Stomach smooth muscle (tissue), 2 donors: ENCODE data around the gene CTNNA3.

ENCODE experiments used
- H3K27ac ChIP-seq: one replicate; pipeline ENCODE4 v1.7.0; 2013; ENCODE audit warnings: mild to moderate bottlenecking, low read length, inconsistent platforms
- H3K27me3 ChIP-seq, 2 donors: one replicate each; pipeline ENCODE4 v1.7.0; 2013; ENCODE audit warnings: low read length in 2 of 2; ENCODE audit not compliant: insufficient read depth in 2 of 2, control insufficient read depth in 1 of 2
- H3K36me3 ChIP-seq, 2 donors: one replicate each; pipeline ENCODE4 v1.7.0; 2013; ENCODE audit warnings: low read length in 2 of 2; ENCODE audit not compliant: control insufficient read depth in 2 of 2, insufficient read depth in 2 of 2
- H3K4me1 ChIP-seq: one replicate; pipeline ENCODE4 v1.7.0; 2013; ENCODE audit warnings: low read length; ENCODE audit not compliant: control insufficient read depth, insufficient read depth
- H3K4me3 ChIP-seq, 2 donors: one replicate each; pipeline ENCODE4 v1.7.0; 2013; ENCODE audit warnings: low read length in 2 of 2
- H3K9ac ChIP-seq, 2 donors: one replicate each; pipeline ENCODE4 v1.7.0; 2013; ENCODE audit warnings: low read length in 2 of 2, mild to moderate bottlenecking in 1 of 2
- H3K9me3 ChIP-seq, 2 donors: one replicate each; pipeline ENCODE4 v1.7.0; 2013; ENCODE audit warnings: low read length in 2 of 2; ENCODE audit not compliant: control insufficient read depth in 2 of 2
- donor health status: healthy.
- donor health status: Pancreatic carcinoma.

Gene CTNNA3

GRCh38 chr10:67296926-67297325 lies 399.1 kb downstream of the CTNNA3 start:
- no peaks in the 10 kb centered on the region for H3K9me3 ChIP-seq
- H3K36me3 ChIP-seq = no peaks in the 10 kb centered on the region
- H3K9ac ChIP-seq = no peak overlapping the region
- no peaks in the 10 kb centered on the region for H3K4me1 ChIP-seq
- H3K4me3 ChIP-seq = no peak overlapping the region
- H3K27me3 ChIP-seq = no peaks in the 10 kb centered on the region
- H3K27ac ChIP-seq = no peak overlapping the region

DNA sequence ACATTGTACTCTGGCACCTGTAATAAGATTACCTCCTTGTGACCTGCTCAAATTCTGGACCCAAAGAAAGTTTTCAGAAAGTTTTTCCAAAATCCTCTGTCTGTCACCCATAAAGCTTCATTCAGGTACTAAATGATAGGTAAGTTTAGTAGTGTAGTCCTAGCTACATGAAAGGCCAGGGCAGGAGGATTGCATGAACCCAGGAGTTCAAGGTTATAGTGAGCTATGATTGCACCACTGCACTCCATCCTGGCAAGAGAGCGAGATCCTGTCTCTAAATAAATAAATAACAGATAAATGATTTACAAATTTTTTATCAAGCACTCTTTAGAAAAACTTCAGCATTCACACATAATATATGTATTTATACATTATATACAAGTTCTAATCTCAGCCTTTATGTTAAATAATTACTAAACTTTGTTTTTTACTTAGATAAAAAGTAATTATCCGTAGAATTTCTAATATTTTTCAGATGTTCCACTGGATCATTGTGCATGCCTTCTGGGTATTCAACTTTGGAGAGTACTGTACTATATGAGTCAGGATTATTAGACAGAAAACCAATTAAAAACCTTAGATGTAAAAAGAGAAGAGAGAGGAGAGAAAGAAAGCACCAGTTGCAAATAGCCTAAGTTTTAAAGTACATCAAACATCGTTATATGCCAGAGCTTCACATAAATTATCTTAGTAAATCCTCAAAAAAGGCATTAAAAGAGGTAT lies 407.1 kb downstream of the CTNNA3 start:
- H3K9ac ChIP-seq = no peak overlapping the region
- H3K4me1 ChIP-seq = no peaks in the 10 kb centered on the region
- no peaks in the 10 kb centered on the region for H3K27me3 ChIP-seq
- H3K27ac ChIP-seq = no peak overlapping the region
- no peak overlapping the region for H3K4me3 ChIP-seq
- no peaks in the 10 kb centered on the region for H3K9me3 ChIP-seq
- H3K36me3 ChIP-seq = no peaks in the 10 kb centered on the region

GRCh38 chr10:67284589-67284988 lies 411.4 kb downstream of the CTNNA3 start:
- Histone ChIP-seq H3K9ac (no peak overlapping the region), H3K9me3 (no peaks in the 10 kb centered on the region), H3K4me3 (no peak overlapping the region)

DNA sequence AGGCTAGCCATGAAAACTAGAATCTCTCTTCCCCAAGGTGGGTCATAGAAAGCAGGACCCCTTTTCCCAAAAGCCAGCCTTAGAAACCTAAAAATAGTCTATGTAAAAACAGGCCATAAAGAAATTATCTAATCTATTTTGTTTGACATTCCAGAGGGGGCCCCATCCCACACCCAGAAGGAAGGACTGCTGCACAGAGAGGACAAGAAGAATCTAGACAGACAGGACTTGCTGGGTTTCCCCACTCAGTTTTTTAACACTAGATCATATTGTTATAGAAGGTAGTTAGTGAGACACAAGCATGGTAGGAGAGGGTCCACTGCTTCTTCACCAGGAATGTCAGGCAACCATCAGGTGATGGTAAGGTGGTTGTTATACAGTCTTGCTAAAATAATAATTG lies 413.1 kb downstream of the CTNNA3 start:
- Histone ChIP-seq H3K36me3 (no peaks in the 10 kb centered on the region), H3K27ac (no peak overlapping the region), H3K27me3 (no peaks in the 10 kb centered on the region), H3K4me1 (no peaks in the 10 kb centered on the region), H3K9me3 (no peaks in the 10 kb centered on the region), H3K9ac (no peak overlapping the region), H3K4me3 (no peak overlapping the region)

More at GRCh38 chr10:67284589-67284988, 411.4 kb downstream of the CTNNA3 start:
- Histone ChIP-seq H3K27me3 (no peaks in the 10 kb centered on the region), H3K36me3 (no peaks in the 10 kb centered on the region), H3K27ac (no peak overlapping the region), H3K4me1 (no peaks in the 10 kb centered on the region)

- no peaks in the 10 kb centered on the region for H3K9me3 ChIP-seq
- no peaks in the 10 kb centered on the region for H3K36me3 ChIP-seq
- no peaks in the 10 kb centered on the region for H3K27me3 ChIP-seq
- no peak overlapping the region for H3K27ac ChIP-seq
- H3K4me1 ChIP-seq = no peaks in the 10 kb centered on the region
- H3K9ac ChIP-seq = no peak overlapping the region
- H3K4me3 ChIP-seq = no peak overlapping the region
These were observed 415.6 kb downstream of the CTNNA3 start for GRCh38 chr10:67280405-67280804.

- Histone ChIP-seq H3K4me3 (no peak overlapping the region), H3K27ac (no peak overlapping the region), H3K4me1 (no peaks in the 10 kb centered on the region), H3K9me3 (no peaks in the 10 kb centered on the region), H3K9ac (no peak overlapping the region), H3K36me3 (no peaks in the 10 kb centered on the region), H3K27me3 (no peaks in the 10 kb centered on the region)
These were observed 418.6 kb downstream of the CTNNA3 start for GRCh38 chr10:67277402-67277801.

- H3K9me3 ChIP-seq = no peaks in the 10 kb centered on the region
- no peaks in the 10 kb centered on the region for H3K36me3 ChIP-seq
- peak overlapping the region in 1 of 2 donors; percentile 3 for H3K4me3 ChIP-seq
- H3K4me1 ChIP-seq = no peaks in the 10 kb centered on the region
- no peak overlapping the region for H3K27ac ChIP-seq
- H3K9ac ChIP-seq = no peak overlapping the region
- H3K27me3 ChIP-seq = no peaks in the 10 kb centered on the region
These were observed 426.2 kb downstream of the CTNNA3 start for GRCh38 chr10:67269828-67270227.

DNA sequence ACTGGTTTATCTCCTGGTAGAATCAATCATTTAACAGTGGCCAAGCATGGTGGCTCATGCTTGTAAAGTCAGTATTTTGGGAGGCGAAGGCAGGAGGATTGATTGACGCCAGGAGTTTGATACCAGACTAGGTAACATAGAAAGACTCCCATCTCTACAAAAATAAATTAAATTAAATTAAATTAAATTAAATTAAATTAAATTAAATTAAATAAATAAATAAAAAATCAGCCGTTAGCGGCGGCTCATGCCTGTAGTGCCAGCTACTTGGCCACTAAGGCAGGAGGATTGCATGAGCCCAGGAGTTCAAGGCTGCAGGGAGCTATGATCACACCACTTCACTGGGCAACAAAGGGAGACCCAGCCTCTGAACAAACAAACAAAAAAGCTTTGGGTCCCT lies 427.8 kb downstream of the CTNNA3 start:
- Histone ChIP-seq H3K27ac (no peak overlapping the region), H3K36me3 (no peaks in the 10 kb centered on the region), H3K27me3 (no peaks in the 10 kb centered on the region), H3K4me1 (no peaks in the 10 kb centered on the region), H3K9me3 (no peaks in the 10 kb centered on the region), H3K4me3 (no peak overlapping the region), H3K9ac (no peak overlapping the region)

DNA sequence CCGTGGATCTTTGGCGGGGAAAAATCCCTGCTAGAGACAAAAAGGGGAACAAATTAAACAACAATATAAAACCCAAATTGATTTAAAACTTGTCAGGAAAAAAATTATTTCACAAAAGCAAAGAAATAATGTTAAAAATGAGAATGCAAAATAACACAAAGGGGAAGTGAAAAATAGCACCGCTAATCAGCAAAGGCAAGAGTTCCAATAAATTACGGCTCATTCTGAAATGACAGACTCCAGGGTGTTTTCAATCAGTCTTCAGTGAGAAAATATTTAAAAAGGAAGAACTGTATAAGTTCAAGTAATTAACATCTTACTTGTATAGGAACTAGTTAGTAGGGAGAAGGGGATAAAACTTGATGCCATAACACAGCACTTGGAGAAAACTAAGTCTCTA lies 433.3 kb downstream of the CTNNA3 start:
- no peak overlapping the region for H3K9ac ChIP-seq
- no peak overlapping the region for H3K4me3 ChIP-seq
- H3K27me3 ChIP-seq = no peaks in the 10 kb centered on the region

GRCh38 chr10:67261300-67261797 lies 434.6 kb downstream of the CTNNA3 start:
- H3K9ac ChIP-seq = no peak overlapping the region
- no peaks in the 10 kb centered on the region for H3K27me3 ChIP-seq
- H3K9me3 ChIP-seq = no peaks in the 10 kb centered on the region
- no peaks in the 10 kb centered on the region for H3K4me1 ChIP-seq
- no peak overlapping the region for H3K27ac ChIP-seq
- no peaks in the 10 kb centered on the region for H3K36me3 ChIP-seq
- H3K4me3 ChIP-seq = no peak overlapping the region

More for the DNA sequence above, 433.3 kb downstream of the CTNNA3 start:
- no peaks in the 10 kb centered on the region for H3K9me3 ChIP-seq
- H3K36me3 ChIP-seq = no peaks in the 10 kb centered on the region
- no peaks in the 10 kb centered on the region for H3K4me1 ChIP-seq
- H3K27ac ChIP-seq = no peak overlapping the region

DNA sequence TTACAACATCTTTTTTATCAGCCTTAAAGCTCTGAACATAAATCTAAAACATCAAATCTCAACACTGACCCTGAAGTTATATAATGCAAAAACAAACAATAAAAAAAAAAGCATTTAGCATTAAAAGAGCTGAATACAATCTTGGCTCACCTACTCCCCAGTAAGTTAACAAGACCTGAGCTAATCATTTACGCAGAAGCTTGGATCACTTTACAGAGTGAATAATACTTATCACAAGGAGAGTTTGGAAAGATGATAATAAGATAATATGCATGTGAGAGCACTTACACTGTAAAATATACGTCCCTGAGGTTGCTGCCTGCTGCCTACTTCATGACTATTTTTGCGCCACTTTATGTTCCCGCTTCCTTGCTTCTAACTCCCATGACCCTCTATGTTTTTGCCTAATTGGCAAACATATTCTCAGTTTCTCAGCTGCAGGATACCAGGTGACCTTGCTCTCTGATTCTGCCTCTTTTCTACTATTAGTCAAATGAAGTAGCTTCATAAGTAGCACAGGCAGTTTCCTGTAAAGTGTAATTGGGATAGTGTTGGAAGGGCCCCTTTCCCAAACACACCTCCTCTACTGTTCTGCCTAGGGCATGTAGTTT lies 436.6 kb downstream of the CTNNA3 start:
- no peak overlapping the region for H3K4me3 ChIP-seq
- no peaks in the 10 kb centered on the region for H3K27me3 ChIP-seq
- H3K4me1 ChIP-seq = no peaks in the 10 kb centered on the region
- H3K27ac ChIP-seq = no peak overlapping the region
- H3K9ac ChIP-seq = no peak overlapping the region
- no peaks in the 10 kb centered on the region for H3K9me3 ChIP-seq
- H3K36me3 ChIP-seq = no peaks in the 10 kb centered on the region
